GM10266 (cell line): Measurements from ENCODE around the gene RASGEF1C.
"Not testable (repeated sequence)": the region's sequence is repeated elsewhere in the genome, so short reads cannot be mapped to it uniquely, and the experiment has no call there.

Experiments
- DNase-seq: peaks from one replicate; pipeline ENCODE4 v3.0.0; 2012; ENCODE audit errors: extremely low spot score
- TF ChIP-seq, protein P1 (sequence below): IDR thresholded peaks from 2 replicates; pipeline ENCODE4 v1.5.1; 2012; ENCODE audit warnings: mild to moderate bottlenecking, low read depth; ENCODE audit not compliant: control insufficient read depth, insufficient read depth; ENCODE audit errors: missing control alignments

The RASGEF1C gene

DNA sequence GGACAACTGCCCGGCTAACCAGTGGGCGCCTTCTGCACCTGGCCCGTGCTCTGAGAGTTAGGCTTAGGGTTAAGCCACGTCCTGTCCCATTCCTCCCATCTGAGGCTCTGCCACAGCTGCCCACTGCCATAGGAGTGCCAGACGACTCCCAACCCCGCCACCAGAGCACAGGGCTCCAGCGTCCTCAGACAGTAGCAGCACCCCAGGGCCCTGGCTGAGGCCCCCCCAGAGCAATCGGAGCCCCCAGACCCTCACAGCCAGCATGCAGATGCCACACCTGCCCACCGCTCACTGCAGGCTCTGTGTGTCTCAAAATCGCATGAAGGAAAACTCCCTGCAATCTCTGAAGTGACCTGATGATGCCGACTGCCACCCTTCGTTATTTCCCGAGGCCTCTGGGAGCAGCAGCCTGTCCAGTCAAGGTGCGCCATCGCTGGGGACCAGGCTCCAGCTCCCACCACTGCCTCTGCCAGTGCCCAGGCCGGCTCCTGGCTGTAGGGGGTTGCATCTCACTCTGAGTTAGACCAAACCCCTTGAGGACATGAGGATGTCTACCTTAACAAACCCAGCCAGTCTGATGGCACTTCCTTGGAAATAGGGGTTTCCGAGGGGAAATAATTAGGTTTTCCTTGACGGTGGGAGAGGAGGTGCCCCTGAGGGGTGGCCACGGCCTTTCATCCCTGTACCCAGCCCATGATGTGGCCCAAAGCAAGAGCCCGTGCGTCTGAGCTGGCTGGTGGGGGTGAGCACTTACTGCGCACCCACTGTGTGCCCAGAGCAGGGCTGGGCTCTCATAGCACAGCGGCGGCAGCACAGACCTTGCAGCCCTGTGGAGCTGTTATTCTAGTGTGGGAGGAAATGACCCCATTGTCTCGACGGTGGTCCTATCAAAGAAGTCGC is 79.5 kb downstream of the RASGEF1C start:
- DNase-seq = no peak
- TF ChIP-seq, protein P1, sequence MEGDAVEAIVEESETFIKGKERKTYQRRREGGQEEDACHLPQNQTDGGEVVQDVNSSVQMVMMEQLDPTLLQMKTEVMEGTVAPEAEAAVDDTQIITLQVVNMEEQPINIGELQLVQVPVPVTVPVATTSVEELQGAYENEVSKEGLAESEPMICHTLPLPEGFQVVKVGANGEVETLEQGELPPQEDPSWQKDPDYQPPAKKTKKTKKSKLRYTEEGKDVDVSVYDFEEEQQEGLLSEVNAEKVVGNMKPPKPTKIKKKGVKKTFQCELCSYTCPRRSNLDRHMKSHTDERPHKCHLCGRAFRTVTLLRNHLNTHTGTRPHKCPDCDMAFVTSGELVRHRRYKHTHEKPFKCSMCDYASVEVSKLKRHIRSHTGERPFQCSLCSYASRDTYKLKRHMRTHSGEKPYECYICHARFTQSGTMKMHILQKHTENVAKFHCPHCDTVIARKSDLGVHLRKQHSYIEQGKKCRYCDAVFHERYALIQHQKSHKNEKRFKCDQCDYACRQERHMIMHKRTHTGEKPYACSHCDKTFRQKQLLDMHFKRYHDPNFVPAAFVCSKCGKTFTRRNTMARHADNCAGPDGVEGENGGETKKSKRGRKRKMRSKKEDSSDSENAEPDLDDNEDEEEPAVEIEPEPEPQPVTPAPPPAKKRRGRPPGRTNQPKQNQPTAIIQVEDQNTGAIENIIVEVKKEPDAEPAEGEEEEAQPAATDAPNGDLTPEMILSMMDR = no peak

GRCh38 chr5:180128671-180129261 is 80.2 kb downstream of the RASGEF1C start:
- TF ChIP-seq, protein P1 = no peak
- DNase-seq = no peak

- TF ChIP-seq, protein P1 = no peak
These were observed 81.0 kb downstream of the RASGEF1C start for GRCh38 chr5:180127682-180128670.

DNA sequence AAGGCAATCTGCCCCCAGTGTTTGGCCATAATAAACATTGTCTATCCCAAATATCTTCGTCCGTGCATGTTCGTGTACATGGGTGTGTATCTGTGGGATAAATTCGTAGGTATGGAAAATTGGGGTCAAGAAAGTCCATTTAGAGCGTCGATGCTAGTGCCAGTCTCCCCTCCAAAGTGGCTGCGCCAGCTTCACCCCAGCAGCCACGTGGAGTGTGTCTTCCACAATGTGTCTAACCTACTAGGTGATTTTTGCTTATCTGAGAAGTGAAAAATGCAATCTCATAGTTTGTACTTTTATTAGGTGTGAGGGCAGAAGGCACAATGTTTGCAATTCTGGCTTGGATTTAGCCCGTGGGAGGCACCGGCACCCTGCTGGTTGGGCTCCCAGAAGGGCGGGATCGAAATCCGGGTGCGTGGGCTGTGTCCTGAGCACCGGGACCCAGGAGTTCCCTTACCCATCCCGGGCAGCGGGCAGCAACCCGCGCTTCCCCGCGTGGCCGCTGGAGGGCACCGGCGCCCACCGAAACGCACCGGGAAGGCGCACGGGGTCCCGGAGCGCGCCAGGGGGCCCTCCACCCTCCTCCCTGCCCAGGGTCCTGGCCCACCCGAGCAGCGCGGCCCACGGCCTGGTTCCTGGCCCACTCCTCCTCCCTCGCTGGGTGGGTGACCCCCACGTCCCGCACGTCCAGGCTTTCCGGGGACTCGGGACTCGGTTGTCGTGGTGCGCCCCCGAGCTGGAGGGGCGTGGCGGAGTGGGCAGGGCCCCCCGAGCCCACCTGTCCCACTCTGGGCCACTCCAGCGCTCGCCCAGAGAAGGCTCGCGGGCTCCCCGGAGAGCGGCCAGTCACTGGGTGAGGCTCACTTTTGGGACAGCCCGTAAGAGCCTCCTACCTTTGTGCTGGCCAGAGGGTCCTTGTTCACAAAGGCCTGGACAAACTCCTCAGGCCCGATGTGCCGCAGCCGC is 82.0 kb downstream of the RASGEF1C start:
- DNase-seq = no peak
- TF ChIP-seq, protein P1 = peak; percentile 64

More at GRCh38 chr5:180127682-180128670, 81.0 kb downstream of the RASGEF1C start:
- DNase-seq = no peak

DNA sequence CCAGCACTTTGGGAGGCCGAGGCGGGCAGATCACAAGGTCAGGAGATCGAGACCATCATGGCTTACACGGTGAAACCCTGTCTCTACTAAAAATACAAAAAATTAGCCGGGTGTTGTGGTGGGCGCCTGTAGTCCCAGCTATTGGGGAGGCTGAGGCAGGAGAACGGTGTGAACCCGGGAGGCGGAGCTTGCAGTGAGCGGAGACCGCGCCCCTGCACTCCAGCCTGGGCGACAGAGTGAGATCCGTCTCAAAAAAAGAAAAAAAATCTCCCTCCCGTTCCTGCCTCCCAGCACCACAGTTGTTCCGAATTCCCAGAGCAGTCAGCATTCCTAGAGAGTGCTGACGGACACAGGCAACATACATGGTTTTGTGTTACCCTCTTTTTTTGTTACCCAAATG is 82.9 kb downstream of the RASGEF1C start:
- DNase-seq = not testable (repeated sequence)

DNA sequence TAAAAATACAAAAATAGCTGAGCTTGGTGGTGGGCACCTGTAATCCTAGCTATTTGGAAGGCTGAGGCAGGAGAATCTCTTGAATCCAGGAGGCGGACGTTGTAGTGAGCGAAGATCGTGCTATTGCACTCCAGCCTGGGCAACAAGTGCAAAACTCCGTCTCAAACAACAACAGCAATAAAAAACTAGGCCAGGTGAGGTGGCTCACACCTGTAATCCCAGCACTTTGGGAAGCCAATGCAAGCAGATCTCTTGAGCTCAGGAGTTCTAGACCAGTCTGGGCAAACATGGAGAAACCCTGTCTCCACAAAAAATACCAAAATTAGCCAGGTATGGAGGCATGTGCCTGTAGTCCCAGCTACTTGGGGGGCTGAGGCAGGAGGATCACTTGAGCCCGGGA is 84.3 kb downstream of the RASGEF1C start:
- DNase-seq = not testable (repeated sequence)

DNA sequence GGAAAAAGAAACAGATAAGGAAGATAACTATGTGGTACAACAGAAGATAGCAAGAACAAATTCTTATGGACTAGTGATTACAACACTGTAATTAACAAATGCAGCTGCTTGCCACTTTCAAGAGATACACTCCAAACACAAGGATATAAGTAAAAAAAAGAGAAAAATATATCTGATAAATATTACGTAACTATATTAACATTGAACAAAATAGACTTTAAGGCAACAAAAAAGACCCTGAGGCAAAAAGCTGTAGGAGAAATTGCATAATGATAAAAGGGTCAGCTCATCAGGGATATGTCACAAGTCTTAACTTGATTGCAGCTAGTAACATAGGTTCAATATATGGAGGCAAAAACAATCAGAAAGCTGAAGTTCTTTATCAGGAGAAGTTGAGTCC is 86.1 kb downstream of the RASGEF1C start:
- no peak for DNase-seq
- TF ChIP-seq, protein P1 = no peak
